ENCODE data around the gene CCDC92.
"Not testable (repeated sequence)": the region's sequence is repeated elsewhere in the genome, so short reads cannot be mapped to it uniquely, and the experiment has no call there.

Gene CCDC92

GRCh38 chr12:123950476-123951349 lies 21.9 kb downstream of the CCDC92 start:
- no peak for DNase-seq (ENCODE audit: low read depth in 1 of 2, low spot score in 1 of 2)

GRCh38 chr12:123949770-123950165 lies 22.9 kb downstream of the CCDC92 start:
- DNase-seq (ENCODE audit: low read depth in 1 of 2, low spot score in 1 of 2) = no peak

- DNase-seq (ENCODE audit: low read depth in 1 of 2, low spot score in 1 of 2) = no peak
Observed at GRCh38 chr12:123948796-123949769, 23.5 kb downstream of the CCDC92 start.

- no peak for DNase-seq (ENCODE audit: low read depth in 1 of 2, low spot score in 1 of 2)
Observed at GRCh38 chr12:123948401-123948795, 24.2 kb downstream of the CCDC92 start.

- DNase-seq (ENCODE audit: low read depth in 1 of 2, low spot score in 1 of 2) = not testable (repeated sequence)
Observed at GRCh38 chr12:123947531-123947930, 25.1 kb downstream of the CCDC92 start.

- DNase-seq (ENCODE audit: low read depth in 1 of 2, low spot score in 1 of 2) = not testable (repeated sequence)
Observed at GRCh38 chr12:123946516-123947505, 25.8 kb downstream of the CCDC92 start.

GRCh38 chr12:123946152-123946515 lies 26.5 kb downstream of the CCDC92 start:
- DNase-seq (ENCODE audit: low read depth in 1 of 2, low spot score in 1 of 2) = no peak

- no peak for DNase-seq (ENCODE audit: low read depth in 1 of 2, low spot score in 1 of 2)
Observed at GRCh38 chr12:123945287-123946151, 27.1 kb downstream of the CCDC92 start.

- no peak for DNase-seq (ENCODE audit: low read depth in 1 of 2, low spot score in 1 of 2)
Observed at GRCh38 chr12:123944696-123945095, 27.9 kb downstream of the CCDC92 start.

- no peak for DNase-seq (ENCODE audit: low read depth in 1 of 2, low spot score in 1 of 2)
Observed at GRCh38 chr12:123943816-123944215, 28.8 kb downstream of the CCDC92 start.

GRCh38 chr12:123942911-123943648 lies 29.6 kb downstream of the CCDC92 start:
- no peak for DNase-seq (ENCODE audit: low read depth in 1 of 2, low spot score in 1 of 2)

- DNase-seq (ENCODE audit: low read depth in 1 of 2, low spot score in 1 of 2) = no peak
Observed at GRCh38 chr12:123942238-123942653, 30.4 kb downstream of the CCDC92 start.

GRCh38 chr12:123941624-123942237 lies 30.9 kb downstream of the CCDC92 start:
- no peak for DNase-seq (ENCODE audit: low read depth in 1 of 2, low spot score in 1 of 2)

GRCh38 chr12:123941000-123941399 lies 31.6 kb downstream of the CCDC92 start:
- DNase-seq (ENCODE audit: low read depth in 1 of 2, low spot score in 1 of 2) = no peak

- DNase-seq (ENCODE audit: low read depth in 1 of 2, low spot score in 1 of 2) = no peak
Observed at GRCh38 chr12:123940627-123940966, 32.0 kb downstream of the CCDC92 start.

- DNase-seq (ENCODE audit: low read depth in 1 of 2, low spot score in 1 of 2) = no peak
Observed at GRCh38 chr12:123939716-123940626, 32.7 kb downstream of the CCDC92 start.

GRCh38 chr12:123938679-123939480 lies 33.8 kb downstream of the CCDC92 start:
- no peak for DNase-seq (ENCODE audit: low read depth in 1 of 2, low spot score in 1 of 2)
